HS-5 (cell line): Measurements from ENCODE around the gene NID1.

Experiments
- DNase-seq: peaks from one replicate; pipeline ENCODE4 v3.0.0-alpha.2; 2012; ENCODE audit warnings: low read depth

The NID1 gene

DNA sequence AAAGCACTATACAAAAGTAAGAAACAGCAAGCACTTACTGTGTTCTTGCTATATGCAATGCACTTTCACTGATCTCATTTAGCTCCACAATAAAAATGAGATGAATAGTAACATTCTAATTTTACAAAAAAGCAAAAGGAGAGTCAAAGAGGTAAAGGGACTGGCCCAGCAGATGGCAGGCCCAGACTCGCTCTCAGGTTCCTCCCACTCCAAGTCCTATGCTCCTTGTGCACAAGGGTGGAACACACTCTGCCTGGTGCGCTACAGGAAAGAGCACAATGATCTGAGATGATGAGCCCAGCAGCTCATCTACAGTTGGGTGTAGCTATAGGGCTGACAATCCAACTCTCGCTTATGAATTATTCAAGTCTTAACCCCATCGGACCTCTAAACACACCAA is 104.1 kb downstream of the NID1 start:
- no peak for DNase-seq

GRCh38 chr1:235958021-235958420 is 106.9 kb downstream of the NID1 start:
- no peak for DNase-seq

DNA sequence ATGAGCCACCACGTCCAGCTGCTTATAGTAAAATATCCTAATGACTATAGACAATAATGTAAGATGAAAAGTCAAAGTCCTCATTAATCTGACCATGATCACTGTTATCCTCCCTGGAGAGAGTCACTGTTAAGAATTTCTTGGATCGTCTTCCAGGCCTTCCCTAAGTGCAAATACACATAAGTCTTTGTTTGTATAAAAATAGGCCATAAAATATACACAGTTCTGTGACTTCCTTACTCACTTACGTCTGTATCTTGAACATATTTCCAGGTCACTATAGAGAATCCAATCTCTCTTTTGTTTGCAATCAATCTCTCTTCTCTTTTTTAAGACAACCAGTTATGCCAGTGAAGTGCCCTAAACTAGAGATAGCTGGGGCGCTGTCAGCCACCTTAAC is 109.1 kb downstream of the NID1 start:
- DNase-seq, result no peak

GRCh38 chr1:235954306-235955283 is 110.3 kb downstream of the NID1 start:
- no peak for DNase-seq

- peak; percentile 63 for DNase-seq
Observed at GRCh38 chr1:235953801-235954200, 111.1 kb downstream of the NID1 start.

DNA sequence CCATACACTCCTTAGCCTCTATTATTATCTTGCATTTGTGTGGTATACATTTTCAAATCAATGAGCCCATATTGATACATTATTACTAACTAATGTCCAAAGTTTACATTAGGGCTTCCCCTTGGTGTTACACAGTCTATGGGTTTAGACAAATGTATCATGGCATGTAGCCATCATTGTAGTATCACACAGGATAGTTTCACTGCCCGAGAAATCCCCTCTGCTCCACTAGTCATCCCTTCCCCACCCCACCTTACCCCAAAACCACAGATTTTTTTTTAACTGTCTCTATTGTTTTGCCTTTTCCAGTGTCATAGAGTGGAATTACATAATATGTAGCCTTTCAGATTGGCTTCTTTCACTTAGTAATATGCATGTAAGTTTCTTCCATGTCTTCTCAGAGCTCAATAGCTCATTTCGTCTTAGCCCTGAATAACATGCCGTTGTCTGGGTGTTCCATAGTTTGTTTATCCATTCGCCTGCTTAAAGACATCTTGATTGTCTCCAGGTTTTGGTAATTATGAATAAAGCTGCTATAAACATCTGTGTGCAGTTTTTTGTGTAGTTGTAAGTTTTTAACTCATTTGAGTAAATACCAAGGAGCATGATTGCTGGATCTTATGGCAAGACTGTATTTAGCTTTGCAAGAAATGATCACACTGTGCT is 111.8 kb downstream of the NID1 start:
- no peak for DNase-seq

DNA sequence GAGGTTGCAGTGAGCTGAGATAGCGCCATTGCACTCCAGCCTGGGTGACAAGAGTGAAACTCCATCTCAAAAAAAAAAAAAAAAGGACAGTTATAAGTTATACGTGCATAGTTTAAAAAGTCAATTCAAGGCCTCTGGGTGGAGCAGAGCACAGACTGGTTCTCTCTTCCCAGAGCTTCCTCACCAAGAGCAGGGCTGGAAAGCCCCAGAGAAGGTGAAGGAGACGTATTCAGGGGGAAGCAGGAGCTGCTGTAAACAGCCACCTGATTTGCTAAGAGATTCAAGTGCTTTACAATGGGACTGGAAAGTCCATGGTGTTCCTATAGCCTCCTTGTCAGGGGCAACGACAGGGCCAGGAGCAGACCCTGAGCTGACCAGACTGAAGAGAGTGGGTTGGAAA is 113.2 kb downstream of the NID1 start:
- no peak for DNase-seq

DNA sequence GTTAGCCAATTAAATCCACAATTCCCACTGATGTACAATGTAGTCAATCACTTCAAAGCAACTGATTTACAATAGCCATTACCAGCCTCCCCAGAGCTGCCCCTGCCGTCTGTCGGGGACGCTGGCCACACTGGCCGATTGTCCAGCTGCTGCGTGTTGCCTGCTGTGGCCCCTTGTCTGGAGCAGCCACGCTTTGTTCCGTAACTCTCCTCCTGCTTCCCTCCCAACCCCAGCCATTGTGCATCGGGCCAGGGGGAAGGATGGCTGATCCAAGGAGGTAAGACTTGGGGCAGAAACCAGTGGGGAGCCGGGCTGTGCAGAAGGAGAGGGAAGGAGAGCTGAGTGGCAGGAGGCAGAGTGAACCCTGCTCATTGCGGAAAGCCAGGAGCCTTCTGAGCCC is 114.6 kb downstream of the NID1 start:
- no peak for DNase-seq

DNA sequence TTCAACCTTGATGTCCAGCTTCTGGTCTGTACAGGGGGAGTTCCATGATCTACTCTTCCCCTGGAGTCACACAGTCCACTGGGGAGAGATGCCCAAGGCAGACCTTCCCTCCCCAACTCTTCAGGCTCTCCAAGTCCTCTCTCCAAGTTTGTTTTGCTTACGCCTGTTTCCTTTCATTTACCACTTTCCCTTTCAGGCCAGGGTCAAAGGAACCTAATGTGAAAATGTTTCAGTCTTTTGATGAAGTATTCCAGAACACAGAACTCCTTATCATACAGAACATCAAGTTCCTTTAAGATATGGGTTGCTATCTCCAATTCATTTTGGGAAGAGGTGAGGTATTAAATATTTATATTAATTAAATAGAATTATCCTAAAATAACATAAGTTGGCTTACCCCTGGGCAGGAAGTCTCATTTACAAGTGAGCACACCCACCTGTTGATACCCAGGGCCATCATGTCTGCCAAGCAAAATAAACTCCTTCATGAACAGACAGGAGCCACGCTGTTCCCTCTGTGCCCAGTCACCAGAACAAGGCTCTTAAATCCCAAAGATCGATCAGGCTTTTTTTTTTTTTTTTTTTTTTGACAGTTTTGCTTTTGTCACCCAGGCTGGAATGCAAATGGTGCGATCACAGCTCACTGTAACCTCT is 116.0 kb downstream of the NID1 start:
- DNase-seq, result no peak

DNA sequence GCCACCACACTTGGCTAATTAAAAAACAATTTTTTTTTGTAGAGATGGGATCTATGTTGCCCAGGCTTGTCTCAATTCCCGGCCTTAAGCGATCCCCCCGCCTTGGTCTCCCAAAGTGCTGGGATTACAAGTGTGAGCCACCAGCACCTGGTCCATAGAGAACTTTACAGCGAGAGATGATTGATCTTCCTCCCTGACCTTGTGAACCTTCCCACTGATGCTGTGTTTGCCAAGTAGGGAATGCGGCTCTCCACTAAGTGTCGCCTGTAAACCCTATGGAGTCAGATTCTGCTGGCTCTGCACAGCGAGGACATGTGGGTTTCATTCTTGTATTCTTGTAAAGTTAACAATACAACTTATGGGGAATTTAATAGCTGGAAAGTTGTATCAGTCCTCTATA is 116.9 kb downstream of the NID1 start:
- no peak for DNase-seq

- DNase-seq, result no peak
Observed at GRCh38 chr1:235946571-235946981, 118.3 kb downstream of the NID1 start.

GRCh38 chr1:235945775-235946570 is 118.9 kb downstream of the NID1 start:
- no peak for DNase-seq

DNA sequence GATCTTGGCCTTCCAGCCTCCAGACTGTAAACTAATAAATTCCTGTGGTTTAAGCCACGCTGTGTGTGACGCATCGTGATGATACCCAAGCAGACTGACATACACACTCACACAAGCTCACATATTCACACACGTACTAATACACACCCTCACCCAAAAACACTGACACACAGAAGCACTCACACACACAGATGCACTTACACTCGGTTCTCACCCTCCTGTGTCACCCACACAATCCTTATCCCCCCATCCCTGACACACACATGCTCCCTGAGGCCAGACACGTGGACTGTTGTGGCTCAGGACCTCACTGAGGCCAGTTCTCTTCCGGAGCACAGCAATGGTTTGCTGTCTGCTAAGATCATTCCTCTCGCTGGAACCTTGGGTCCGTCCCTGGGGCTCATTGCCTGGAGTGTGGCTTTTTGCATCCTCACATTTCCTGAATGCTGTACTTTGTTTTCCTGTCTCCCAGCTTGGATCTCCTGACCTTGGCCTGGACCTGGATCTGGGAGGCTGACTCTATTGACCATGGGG is 121.2 kb downstream of the NID1 start:
- DNase-seq, result peak; percentile 84

GRCh38 chr1:235942979-235943575 is 121.8 kb downstream of the NID1 start:
- DNase-seq, result no peak

DNA sequence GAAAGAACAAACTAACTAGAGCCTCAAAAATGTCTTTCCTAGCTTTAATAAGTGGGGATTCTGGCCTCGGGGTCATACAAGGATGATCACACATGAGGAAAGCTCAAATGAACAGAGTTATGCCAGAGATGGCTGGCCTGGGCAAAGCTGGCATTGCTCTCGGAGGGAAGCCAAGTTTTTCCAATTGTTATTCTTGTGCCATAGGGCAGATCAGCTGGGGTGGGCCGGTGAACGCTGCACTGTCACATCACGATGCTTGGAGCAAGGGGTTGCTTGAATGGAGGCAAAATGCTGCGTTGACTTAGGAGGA is 122.3 kb downstream of the NID1 start:
- DNase-seq, result no peak

GRCh38 chr1:235941876-235942624 is 122.8 kb downstream of the NID1 start:
- no peak for DNase-seq

DNA sequence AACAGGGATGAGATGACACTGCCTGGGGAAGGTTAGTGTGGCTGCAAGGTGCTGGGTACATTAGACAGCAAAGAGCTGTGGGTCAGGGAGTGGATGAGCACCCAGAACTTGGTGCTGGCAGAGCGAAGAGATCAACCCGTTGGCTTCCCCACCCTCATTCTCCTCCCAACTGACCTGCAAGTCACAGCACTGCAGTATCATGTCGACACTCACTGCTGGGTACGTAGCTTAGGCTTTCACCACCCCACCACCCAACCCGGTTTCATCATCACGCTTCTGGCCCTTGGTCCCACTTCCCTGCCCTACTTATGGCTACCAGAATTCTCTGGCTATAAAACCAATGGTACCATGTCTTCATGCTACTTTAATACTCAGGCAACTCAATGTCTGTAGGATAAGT is 124.6 kb downstream of the NID1 start:
- DNase-seq, result no peak

GRCh38 chr1:235939480-235939775 is 125.5 kb downstream of the NID1 start:
- DNase-seq, result no peak

DNA sequence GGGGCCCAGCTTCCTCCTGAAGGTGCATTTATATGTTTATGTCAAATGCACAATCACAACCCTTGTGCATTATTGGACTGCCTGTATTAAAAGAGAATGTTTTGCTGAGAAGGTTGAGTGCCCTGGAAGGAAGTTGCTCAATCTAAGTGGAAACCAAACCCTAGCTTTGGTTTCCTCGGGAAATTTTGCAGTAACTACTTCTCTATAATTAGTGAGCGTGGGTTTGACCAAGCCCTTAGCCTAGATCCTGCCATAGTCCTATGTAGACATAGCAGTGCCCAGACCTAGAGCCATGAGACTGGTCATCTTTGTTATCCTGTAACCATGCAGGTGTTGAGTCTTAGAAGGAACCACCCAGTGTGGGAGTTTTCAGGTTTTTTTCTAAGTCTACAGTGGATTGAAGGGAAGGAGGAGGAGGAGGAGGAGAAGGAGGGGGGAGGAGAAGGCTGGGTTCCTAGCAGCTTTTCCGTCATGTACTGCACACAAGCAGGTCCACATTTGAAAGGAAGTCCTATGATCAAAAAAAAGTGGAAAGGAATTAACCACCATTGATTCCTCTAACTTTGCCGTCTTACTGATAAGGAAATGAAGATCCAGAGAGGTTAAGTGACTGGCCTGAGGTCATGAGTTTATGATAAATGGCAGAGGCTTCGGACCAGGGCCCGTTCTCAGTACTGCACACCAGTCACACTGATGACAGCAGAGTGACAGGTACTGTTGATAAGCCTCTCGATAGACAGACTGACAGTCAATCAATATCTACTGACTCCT is 126.0 kb downstream of the NID1 start:
- DNase-seq, result no peak

DNA sequence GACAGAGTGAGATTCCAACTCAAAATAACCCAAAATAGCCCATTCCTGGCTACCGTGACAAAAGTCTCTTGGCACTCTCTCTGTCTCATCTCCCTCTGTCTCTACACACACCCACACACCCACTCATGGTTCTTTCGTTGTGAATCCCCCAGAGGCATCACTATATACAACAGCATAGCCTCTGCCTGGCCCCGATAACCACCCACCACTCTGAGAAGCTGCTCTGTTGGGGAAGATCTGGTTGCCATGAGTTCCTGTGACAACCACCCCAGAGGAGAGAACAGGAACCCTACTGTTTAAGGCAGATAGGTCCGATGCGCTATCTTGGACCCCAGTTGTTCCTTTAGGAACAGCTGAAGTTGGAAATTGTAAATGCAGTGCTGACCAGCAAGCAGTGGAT is 127.8 kb downstream of the NID1 start:
- DNase-seq, result no peak
